Measurements from ENCODE around the gene ZC3H14.

DNA sequence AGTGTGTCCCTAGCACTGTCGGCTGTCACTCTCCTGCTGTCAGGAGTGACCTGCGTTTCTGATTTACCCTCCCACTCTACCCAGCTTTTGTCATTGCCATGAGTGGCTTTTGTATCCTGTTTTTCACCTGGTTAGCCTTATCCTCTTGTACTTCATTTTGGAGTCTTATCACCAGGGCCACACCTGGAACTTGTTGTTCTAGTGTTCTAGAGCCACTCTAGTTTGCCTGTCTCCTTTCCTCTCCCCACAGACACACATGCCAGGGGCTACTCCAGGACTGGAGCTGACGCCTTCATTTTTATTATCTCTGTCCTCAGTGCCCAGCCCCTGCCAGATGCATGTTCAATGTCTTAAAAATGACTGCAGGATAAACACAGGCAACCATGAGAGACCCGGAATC is 34.2 kb downstream of the ZC3H14 start:
- TF ChIP-seq ZNF19 (tag by site-specific recombination; IDR thresholded peaks at IDR 0.05; ENCODE audit: low read depth) (no peak), CTCF (tag by site-specific recombination; IDR thresholded peaks at IDR 0.05) (no peak), ZNF140 (tag by site-specific recombination; IDR thresholded peaks at IDR 0.05) (no peak), ZBTB6 (tag by site-specific recombination; IDR thresholded peaks at IDR 0.05) (no peak), ZNF664 (tag by site-specific recombination; IDR thresholded peaks at IDR 0.05) (no peak), ZNF121 (tag by site-specific recombination; IDR thresholded peaks at IDR 0.05) (no peak)
- TF ChIP-seq, protein P1, sequence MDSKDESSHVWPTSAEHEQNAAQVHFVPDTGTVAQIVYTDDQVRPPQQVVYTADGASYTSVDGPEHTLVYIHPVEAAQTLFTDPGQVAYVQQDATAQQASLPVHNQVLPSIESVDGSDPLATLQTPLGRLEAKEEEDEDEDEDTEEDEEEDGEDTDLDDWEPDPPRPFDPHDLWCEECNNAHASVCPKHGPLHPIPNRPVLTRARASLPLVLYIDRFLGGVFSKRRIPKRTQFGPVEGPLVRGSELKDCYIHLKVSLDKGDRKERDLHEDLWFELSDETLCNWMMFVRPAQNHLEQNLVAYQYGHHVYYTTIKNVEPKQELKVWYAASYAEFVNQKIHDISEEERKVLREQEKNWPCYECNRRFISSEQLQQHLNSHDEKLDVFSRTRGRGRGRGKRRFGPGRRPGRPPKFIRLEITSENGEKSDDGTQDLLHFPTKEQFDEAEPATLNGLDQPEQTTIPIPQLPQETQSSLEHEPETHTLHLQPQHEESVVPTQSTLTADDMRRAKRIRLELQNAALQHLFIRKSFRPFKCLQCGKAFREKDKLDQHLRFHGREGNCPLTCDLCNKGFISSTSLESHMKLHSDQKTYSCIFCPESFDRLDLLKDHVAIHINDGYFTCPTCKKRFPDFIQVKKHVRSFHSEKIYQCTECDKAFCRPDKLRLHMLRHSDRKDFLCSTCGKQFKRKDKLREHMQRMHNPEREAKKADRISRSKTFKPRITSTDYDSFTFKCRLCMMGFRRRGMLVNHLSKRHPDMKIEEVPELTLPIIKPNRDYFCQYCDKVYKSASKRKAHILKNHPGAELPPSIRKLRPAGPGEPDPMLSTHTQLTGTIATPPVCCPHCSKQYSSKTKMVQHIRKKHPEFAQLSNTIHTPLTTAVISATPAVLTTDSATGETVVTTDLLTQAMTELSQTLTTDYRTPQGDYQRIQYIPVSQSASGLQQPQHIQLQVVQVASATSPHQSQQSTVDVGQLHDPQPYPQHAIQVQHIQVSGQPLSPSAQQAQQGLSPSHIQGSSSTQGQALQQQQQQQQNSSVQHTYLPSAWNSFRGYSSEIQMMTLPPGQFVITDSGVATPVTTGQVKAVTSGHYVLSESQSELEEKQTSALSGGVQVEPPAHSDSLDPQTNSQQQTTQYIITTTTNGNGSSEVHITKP (tag by site-specific recombination; IDR thresholded peaks at IDR 0.05), result no peak
- TF ChIP-seq, protein P2, sequence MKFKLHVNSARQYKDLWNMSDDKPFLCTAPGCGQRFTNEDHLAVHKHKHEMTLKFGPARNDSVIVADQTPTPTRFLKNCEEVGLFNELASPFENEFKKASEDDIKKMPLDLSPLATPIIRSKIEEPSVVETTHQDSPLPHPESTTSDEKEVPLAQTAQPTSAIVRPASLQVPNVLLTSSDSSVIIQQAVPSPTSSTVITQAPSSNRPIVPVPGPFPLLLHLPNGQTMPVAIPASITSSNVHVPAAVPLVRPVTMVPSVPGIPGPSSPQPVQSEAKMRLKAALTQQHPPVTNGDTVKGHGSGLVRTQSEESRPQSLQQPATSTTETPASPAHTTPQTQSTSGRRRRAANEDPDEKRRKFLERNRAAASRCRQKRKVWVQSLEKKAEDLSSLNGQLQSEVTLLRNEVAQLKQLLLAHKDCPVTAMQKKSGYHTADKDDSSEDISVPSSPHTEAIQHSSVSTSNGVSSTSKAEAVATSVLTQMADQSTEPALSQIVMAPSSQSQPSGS (tag by site-specific recombination; IDR thresholded peaks at IDR 0.05; ENCODE audit: low read depth), result no peak
- TF ChIP-seq, protein P3, sequence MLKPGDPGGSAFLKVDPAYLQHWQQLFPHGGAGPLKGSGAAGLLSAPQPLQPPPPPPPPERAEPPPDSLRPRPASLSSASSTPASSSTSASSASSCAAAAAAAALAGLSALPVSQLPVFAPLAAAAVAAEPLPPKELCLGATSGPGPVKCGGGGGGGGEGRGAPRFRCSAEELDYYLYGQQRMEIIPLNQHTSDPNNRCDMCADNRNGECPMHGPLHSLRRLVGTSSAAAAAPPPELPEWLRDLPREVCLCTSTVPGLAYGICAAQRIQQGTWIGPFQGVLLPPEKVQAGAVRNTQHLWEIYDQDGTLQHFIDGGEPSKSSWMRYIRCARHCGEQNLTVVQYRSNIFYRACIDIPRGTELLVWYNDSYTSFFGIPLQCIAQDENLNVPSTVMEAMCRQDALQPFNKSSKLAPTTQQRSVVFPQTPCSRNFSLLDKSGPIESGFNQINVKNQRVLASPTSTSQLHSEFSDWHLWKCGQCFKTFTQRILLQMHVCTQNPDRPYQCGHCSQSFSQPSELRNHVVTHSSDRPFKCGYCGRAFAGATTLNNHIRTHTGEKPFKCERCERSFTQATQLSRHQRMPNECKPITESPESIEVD (tag by site-specific recombination; IDR thresholded peaks at IDR 0.05), result no peak

All from HEK293 (cell line).